AG04449 (cell line): ENCODE results near the gene DHX35.

Experiments used
- CTCF ChIA-PET: fragments of 350-600 bp; formaldehyde crosslinking; extraction: SDS; loops from one replicate; lab custom pipeline; 2021; ENCODE audit warnings: antibody characterized with exemption; lab: Yijun Ruan, JAX
- POLR2A ChIA-PET: fragments of 400-600, 350-600 bp; formaldehyde crosslinking; extraction: SDS; loops from one replicate; lab custom pipeline; 2020; ENCODE audit warnings: antibody characterized with exemption, inconsistent platforms; lab: Yijun Ruan, JAX
- DNase-seq: peaks from one replicate; pipeline ENCODE4 v3.0.0-alpha.2; 2010; ENCODE audit warnings: low read depth, low spot score
- H3K4me3 ChIP-seq: 2 replicates; pipeline ENCODE4 v1.5.1; 2011; ENCODE audit warnings: low read depth, mild to moderate bottlenecking, control low read depth, low read length
- CTCF ChIP-seq: IDR thresholded peaks from one replicate; pipeline ENCODE4 v1.5.1; 2011; ENCODE audit warnings: mild to moderate bottlenecking, moderate library complexity, low read length, control low read depth, inconsistent platforms; ENCODE audit not compliant: insufficient read depth; ENCODE audit errors: missing control alignments

Gene DHX35

GRCh38 chr20:39045676-39046075 is 83.5 kb downstream of the DHX35 start:
- POLR2A ChIA-PET = no interaction called here
- no peak for TF ChIP-seq CTCF
- DNase-seq = no peak
- no peak overlapping the region for H3K4me3 ChIP-seq
- CTCF ChIA-PET = interaction anchor here (1.1 to 16.9 kb wide), 7 partner anchors 7 to 120 kb away, joined by 3 to 683 read pairs (median 6); partner anchors contain the start of genes DHX35 and FAM83D

GRCh38 chr20:39047417-39047985 is 85.4 kb downstream of the DHX35 start:
- DNase-seq = no peak
- H3K4me3 ChIP-seq = no peak overlapping the region
- POLR2A ChIA-PET = no interaction called here
- CTCF ChIA-PET = interaction anchor here (0.6 to 16.9 kb wide), 17 partner anchors 9 to 399 kb away, joined by 3 to 683 read pairs (median 7); partner anchors contain the start of genes DHX35 and FAM83D
- no peak for TF ChIP-seq CTCF

- POLR2A ChIA-PET = no interaction called here
- peak; percentile 98 for TF ChIP-seq CTCF
- CTCF ChIA-PET = interaction anchor here (0.6 to 16.9 kb wide), 35 partner anchors 9 to 414 kb away, joined by 3 to 683 read pairs (median 6); partner anchors contain the start of genes DHX35, FAM83D and PPP1R16B
These were observed 86.0 kb downstream of the DHX35 start for GRCh38 chr20:39048000-39048696.

GRCh38 chr20:39049148-39049547 is 87.0 kb downstream of the DHX35 start:
- ChIA-PET POLR2A (interaction anchor here (1.3 kb wide), 1 partner anchor 123 kb away, joined by 5 read pairs; the partner anchor contains the start of gene FAM83D), CTCF (interaction anchor here (0.7 to 16.9 kb wide), 39 partner anchors 9 to 415 kb away, joined by 3 to 683 read pairs (median 6); partner anchors contain the start of genes FAM83D and PPP1R16B)
- TF ChIP-seq CTCF = no peak
- no peak overlapping the region for H3K4me3 ChIP-seq
- no peak for DNase-seq

More at GRCh38 chr20:39048000-39048696, 86.0 kb downstream of the DHX35 start:
- H3K4me3 ChIP-seq = no peak overlapping the region
- DNase-seq = no peak

GRCh38 chr20:39049684-39050554 is 87.8 kb downstream of the DHX35 start:
- POLR2A ChIA-PET = interaction anchor here (0.6 to 1.3 kb wide), 3 partner anchors 87 to 165 kb away, joined by 3 to 5 read pairs (median 3); partner anchors contain the start of gene FAM83D
- CTCF ChIA-PET = interaction anchor here (0.6 to 16.9 kb wide), 45 partner anchors 8 to 1913 kb away, joined by 3 to 683 read pairs (median 5); partner anchors contain the start of gene FAM83D
- H3K4me3 ChIP-seq = peak overlapping the region; percentile 91
- no peak for DNase-seq
- peak; percentile 99 for TF ChIP-seq CTCF
